GM18517 (cell line): Measurements from ENCODE around the gene RALGDS.

ENCODE experiments used
- ATAC-seq: cut with Tn5 transposase; IDR thresholded peaks from one replicate; pipeline ENCODE4 v1.9.1; 2021; ENCODE audit warnings: mild to moderate bottlenecking, moderate library complexity; ENCODE audit not compliant: unreplicated experiment

RALGDS gene

DNA sequence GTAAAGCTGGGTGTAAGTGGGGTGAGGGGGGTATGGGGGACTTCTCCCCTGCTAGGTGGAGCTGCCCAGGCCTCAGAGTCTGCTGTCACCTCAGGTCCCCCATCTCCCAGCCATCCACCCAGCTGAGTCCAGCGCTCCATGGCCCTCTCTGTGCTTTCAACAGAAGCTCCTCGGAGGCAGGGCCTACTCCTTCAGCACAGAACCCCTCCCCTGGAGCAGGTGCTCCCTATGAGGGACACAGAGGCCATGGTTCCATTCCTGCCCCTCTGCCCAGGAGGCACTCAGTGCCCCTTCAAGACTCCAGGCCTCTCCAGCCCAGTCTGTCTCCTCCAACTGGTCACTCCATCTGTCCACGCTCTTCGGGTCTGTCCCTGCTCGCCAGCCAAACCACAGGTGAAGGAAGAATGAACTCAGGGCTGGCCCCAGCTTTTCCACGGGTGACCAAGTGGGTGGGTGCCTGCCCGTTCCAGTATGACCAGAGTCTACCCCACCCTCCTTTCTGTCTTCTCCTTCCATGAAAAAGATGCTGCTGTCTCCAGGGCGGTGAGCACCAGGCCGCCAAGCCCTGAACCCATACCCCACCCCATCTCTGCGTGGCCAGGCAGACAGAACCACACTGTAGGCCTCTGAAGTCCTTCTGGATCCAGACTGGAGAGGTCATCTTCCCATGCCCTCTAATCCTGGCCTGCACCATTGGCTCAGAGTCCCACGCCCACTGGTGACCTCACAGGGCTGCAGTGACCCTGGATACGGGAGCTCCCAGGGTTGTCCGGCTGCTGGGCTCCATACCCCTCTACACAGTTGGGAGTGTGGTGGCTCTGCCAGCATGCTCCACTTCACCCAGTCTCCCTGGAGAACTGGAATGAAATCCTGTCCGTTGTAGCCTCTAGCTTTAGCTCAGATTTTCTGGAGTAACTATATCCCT lies 30.8 kb upstream of the RALGDS start:
- no peak for ATAC-seq

DNA sequence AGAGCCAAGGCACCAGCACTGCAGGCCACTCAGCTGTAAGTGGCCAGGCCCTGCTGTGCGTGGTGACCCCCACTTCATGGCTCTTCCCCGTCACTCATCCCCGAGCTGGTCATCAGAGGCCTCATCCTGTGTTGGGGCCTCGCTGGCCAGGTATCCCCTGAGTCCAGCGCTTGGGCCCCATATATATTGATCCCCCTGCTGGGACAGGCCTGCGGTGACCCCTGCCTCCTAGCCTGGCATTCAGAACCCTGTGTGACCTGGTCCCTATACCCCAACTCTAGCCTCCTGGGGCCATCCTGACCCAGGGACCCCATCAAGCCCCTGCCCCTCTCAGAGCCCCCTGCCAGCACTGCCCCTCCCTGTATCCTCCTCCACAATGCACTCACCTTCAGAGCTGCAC lies 30.0 kb upstream of the RALGDS start:
- ATAC-seq, result no peak

DNA sequence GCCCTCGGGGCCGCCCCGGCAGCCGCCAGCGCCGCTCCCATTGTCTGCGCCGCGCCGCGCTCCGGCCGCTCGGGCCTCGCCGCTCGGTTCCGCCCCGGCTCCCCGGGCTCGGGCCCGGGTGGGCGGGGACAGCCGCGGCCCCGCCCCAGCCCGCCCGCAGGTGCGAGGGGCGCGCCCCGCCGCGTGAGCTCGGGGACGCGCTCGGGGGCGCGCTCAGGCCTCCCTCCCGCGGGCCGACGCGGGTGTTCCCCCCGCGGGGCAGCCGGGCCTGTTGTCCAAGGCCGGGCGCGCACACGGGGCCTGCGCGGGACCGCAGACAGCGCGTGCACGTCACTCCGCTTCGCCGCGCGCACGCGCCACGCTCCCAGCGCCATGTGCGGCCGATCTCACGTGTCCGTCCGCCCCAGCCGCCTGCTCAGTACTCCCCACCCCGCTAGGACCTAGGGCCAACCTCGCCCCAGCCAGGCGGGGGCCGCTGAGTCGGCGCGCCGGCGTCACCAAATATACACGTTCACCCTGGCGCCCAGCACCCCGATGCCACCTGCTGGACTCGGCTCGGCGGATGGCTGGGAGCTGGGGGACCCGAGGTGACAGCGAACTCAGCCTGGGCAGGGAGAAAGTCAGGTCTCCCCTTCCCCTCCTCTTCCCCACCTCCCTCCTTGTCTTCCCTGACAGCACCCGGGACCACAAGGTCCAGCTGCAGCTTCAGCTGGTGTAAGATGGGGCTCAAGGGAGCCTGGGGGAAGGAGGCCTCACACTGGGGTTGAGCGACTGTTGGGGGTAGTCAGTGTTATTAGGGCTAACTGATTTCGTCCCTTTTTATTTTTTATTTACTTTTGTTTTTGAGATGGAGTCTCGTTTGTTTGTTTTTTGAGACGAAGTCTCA lies 28.3 kb upstream of the RALGDS start:
- ATAC-seq, result peak; percentile 52

- ATAC-seq, result peak; percentile 15
Observed at GRCh38 chr9:133148199-133149129, 27.4 kb upstream of the RALGDS start.

DNA sequence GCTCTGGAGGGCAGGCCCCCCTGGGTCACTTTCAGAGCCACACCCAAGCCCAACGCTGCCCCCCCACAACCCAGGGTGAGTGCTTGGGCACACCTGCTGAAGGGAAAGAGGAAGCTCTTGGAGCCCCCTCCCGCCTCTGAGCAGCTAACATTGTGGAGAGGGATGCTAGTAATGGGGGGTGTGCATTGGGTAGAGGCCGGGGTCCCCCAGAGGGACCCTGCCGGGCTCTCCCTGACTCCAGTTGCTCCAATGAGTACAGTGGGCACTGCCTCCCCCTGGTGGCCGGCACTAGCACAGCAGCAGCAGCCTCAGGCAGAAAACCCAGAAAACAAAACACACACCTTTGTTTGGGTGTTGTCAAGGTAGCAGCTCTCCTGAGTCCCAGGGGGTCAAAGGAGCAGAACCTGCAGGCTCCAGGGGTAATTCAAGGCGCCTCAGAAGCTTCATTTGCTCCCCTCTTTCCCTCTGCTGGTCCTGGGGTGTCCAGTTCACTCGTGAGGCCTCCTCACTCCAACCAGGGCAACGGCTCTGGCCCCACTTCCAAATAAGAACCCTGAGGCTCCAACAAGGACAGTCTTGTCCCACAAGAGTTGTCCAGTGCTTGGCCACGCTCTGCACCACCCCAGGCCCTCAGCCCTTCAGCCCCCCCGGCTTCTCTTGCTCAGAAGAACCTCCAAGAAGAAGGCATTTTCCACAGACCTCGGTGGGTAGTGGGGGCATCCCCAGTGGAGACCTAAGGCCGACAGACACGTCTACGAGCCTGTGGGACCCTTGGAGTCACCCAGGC lies 26.6 kb upstream of the RALGDS start:
- no peak for ATAC-seq

DNA sequence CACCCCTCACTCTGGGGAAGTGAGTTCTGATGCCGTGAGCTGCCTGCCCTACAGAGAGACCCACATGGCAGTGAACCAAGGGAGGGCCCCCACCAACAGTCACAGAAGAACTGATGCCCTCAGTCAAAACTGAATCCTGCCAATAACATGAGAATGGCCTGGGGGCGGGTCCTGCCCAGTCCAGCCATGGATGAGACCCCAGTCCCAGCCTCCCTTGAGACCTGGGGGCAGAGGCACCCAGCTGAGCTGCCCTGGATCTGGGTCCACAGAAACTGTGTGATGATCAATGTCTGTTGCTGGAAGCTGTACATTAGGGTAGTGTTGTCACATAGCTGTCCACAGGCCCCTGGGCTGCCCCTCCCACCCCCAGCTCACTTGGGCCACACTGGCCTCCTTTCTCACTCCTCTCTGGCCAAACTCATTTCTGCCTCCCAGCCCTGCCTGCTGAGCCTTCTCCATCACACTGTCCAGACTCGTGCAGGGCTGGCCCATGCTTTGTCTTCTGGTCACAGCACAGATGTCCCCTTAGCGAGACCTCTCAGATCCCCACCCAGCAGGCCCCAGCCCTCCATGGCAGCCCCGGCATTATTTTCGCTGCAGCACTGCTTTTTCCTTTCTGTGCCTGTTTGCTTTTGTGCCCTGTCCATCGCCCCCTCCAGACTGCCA lies 25.8 kb upstream of the RALGDS start:
- no peak for ATAC-seq

DNA sequence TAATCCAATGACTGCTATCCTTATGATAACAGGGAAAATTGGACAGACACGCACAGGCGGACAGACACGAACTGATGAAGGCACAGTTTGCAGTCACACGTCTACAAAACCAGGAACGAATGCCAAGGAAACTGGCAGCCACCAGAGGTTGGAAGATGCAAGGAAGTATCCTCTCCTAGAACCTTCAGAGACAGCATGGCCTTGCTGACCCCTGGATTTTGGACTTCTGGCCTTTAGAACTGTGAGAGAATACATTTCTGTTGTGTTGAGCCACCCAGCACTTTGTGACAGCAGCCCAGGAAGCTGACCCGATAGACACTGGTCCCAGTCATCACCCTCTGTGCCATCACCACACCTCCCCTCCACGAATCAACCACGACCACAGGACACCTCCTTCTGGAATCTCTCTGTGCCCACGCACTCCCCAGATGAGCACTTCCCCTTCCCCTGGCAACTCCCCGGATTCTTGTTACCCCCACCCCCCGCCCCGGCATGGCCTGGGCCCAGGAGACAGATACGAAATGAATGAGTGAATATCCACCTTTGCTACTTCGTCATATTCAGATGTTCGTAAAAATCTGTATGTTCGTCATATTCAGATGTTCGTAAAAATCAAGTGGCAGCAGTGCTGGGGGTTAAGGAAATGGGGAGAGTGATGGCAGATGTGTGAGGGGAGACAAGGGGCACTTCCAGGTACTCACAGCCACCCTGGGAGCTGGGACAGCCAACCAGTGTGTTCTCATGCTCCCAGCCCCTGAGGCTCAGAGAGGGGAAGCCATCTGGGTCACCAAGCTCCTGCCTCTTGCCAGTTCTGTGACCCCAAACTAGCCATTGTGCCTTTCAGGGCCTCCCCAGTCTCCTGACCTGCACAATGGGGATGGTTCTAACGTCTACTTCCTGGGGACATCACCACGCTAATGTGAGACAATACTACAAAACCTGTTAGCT lies 24.1 kb upstream of the RALGDS start:
- no peak for ATAC-seq

- peak; percentile 40 for ATAC-seq
Observed at GRCh38 chr9:133144142-133144903, 23.3 kb upstream of the RALGDS start.

- no peak for ATAC-seq
Observed at GRCh38 chr9:133143639-133144141, 22.6 kb upstream of the RALGDS start.

GRCh38 chr9:133142684-133143622 lies 21.9 kb upstream of the RALGDS start:
- ATAC-seq, result no peak

DNA sequence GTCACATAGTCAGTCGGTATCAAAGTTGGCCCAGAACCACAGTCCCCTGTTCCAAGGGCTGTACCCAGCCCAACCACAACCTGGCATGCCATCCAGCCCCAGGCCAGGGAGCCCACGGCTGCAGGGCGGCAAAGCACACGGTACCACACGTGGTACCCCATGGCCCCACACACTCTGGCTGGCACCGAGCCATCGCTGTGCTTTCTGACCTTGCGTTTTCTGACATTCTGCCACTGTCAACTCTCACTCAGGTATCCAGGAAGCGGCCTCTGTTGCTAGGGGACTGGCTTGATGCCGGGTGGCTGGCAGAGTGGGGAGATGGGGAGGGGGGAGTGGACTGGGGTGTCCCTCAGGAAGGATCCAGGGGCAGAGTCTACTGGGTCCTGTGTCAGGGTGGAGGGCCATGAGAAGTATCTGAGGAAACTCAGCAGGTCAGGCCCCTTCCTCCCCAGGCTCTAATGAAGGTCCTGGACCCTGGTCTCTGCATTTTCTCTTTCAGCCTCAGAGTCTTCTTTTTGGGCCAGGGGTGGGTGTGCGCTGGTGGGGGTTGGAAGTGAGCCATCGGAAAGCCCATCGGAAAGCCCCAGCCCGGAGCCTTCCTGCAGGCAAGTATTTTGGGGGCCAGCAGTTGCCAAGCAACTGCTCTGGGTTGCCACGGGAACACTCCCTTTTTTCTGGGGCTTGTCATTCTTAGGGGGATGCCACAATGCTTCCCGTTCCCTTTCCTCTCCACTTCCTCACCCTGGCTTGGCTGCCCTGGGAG lies 21.0 kb upstream of the RALGDS start:
- ATAC-seq, result no peak

DNA sequence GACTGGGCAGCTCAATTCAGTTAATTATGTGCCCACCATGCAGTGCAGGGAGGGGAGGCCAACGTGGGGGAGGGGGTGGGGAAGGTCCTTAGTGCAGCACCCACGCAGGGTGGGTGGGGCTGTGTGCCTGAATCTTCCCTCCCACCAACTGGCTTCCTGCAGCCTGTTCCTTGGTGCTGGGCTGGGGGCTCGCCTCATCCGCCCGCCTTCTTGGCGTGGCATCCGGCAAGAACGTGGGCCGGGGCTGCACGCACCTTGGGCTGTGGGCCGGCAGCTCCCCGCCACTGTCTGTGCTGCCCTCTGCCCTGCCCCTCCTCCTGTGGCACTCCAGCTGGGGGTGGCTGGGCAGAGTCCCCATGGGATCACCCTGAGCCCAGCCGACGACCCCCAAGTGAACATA lies 19.6 kb upstream of the RALGDS start:
- ATAC-seq, result no peak

DNA sequence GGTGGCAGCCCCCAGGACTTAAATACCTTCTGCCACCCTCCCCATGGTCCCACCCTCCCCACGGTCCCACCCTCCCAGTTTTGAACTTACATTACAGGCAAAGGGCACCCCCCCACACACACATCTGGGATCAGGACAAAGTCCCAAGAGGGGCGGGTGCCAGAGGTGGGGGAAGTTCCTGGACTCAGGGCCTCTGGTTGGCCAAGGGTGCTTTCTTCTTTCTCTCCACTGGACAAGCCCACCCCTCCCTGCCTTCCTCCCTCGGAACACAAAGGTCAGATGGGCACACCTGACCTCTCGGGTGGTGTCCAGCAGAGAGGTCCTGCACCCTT lies 19.1 kb upstream of the RALGDS start:
- ATAC-seq, result no peak

- no peak for ATAC-seq
Observed at GRCh38 chr9:133139246-133140173, 18.5 kb upstream of the RALGDS start.
